AG10803 (cell line): Measurements from ENCODE around the gene PTPN5.
"Not testable (repeated sequence)": the region's sequence is repeated elsewhere in the genome, so short reads cannot be mapped to it uniquely, and the experiment has no call there.

ENCODE experiments used
- DNase-seq: peaks from one replicate; pipeline ENCODE4 v3.0.0; 2010; ENCODE audit warnings: low read depth
- H3K4me3 ChIP-seq: 2 replicates; pipeline ENCODE4 v1.5.1; 2011; ENCODE audit warnings: mild to moderate bottlenecking, low read length, control low read depth
- CTCF ChIP-seq: conservative IDR thresholded peaks from 2 replicates; pipeline ENCODE4 v1.5.1; 2011; ENCODE audit warnings: mild to moderate bottlenecking, low read length, control low read depth, inconsistent platforms

The PTPN5 gene

DNA sequence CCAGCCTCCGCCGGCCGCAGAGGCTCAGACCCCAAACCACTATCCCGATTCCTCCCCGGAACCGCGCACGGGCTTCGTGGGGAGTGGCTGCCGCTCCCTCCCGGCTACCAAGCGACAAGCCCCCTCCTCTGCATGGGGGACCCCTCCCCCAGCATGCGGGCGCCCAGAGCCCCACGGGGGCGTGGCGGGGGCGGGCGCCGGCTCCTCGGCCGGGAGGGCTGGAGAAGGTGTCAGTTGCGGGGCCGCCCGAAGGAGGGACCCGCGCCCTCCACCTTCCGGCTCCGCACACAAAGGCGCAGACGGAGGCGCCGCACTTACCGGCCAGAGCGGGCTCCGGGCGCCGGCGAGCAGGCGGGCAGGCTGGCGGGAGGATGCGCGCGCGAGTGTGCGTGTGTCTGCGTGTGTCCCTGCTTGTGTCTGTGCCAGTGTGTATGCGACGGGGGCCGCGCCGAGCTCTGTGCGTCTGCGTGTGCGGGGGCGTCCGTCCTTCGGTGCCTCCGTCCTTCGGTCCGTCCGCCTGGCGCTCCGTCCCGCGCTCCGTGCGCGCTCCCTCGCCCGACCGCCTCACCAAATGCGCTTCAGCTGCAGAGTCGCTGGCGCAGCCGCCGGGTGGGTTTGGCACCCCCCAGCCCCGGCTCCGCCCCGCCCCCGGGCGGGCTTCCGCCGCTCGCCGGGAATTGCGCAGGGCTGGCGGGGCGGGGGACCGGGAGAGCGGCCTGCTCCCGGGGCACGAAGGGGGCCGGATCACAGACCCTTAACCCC lies at the start of gene PTPN5:
TSS of gene PTPN5 (minus strand) at position 592 of the 762 bp plus-strand sequence. CDS start 19,840 bp downstream, outside the sequence.
- no peak for DNase-seq
- no peak for TF ChIP-seq CTCF
- no peak within 1 kb of the TSS; the same call in 1 of the 2 replicates for H3K4me3 ChIP-seq

GRCh38 chr11:18836417-18836816 lies 44.8 kb upstream of the PTPN5 start:
- DNase-seq: no peak
- no peak for TF ChIP-seq CTCF
- H3K4me3 ChIP-seq: no peak overlapping the region

DNA sequence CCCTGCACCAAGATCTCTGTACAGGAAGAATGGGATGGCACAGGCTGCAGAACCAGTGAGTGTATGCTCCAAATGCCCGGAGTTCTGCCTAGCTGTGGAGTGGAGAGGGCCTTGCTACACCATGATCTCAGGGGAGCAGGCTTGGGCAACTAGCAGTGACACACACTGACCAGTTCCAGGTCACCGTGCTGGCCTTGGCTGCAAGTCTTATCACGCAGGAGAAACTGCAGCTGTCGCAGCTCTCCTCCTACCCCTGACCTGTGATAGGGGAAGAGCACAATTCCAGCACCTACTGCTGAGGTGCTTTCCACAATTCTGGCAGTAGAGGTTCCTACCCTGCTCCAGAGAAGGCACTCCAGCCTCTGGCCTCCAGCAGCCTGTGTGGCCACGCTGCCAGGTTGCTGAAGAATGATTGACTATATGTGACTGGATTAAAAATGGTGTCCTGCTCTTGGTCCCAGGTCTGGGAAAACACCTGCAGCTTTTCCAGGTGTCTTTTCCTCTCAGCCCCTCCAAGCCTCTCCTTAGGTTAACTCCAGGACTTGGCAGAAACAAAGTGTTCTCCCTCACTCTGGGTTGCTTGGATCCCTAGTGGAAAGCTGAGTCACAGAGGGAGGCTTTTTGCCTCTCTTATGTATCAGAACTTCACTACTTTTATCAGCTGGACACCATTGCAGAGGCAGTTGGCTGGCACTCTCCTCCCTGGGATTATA lies 43.3 kb upstream of the PTPN5 start:
- no peak overlapping the region for H3K4me3 ChIP-seq
- DNase-seq: no peak
- no peak for TF ChIP-seq CTCF

GRCh38 chr11:18820160-18820559 lies 28.6 kb upstream of the PTPN5 start:
- DNase-seq: not testable (repeated sequence)

DNA sequence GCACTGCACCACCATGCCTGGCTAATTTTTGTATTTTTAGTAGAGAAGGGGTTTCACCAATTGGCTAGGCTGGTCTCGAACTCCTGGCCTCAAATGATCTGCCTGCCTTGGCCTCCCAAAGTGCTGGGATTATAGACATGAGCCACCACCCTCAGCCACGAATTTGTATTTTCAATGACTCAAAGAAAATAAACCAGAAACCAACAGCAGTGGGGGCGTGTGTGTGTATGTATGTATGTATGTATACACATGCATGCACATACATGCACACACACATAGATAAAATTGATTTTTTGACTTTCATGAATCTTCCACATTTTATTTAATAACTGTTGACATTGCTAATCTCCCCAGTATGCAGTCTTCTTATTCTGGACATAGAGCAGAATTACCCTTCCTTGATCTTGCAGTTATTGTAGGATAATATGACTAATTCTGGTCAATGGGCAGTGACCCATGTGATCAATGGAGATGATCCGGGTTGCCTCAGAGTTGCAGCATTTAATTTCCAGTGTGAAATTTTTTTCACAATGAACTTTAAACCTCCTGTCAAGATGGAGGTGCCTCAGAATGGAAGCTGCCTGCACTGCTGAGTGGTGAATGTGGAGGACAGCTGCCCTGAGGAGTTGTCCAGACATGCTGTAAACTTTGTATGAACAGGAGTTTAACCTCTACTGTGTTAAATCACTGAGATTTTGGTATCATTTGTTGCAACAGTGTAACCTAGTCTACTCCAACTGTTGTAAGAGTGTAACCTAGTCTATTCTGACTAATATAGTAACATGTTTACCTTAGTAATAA lies 12.8 kb upstream of the PTPN5 start:
- no peak overlapping the region for H3K4me3 ChIP-seq
- TF ChIP-seq CTCF: no peak
- DNase-seq: no peak

More at GRCh38 chr11:18820160-18820559, 28.6 kb upstream of the PTPN5 start:
- not testable (repeated sequence) for H3K4me3 ChIP-seq

DNA sequence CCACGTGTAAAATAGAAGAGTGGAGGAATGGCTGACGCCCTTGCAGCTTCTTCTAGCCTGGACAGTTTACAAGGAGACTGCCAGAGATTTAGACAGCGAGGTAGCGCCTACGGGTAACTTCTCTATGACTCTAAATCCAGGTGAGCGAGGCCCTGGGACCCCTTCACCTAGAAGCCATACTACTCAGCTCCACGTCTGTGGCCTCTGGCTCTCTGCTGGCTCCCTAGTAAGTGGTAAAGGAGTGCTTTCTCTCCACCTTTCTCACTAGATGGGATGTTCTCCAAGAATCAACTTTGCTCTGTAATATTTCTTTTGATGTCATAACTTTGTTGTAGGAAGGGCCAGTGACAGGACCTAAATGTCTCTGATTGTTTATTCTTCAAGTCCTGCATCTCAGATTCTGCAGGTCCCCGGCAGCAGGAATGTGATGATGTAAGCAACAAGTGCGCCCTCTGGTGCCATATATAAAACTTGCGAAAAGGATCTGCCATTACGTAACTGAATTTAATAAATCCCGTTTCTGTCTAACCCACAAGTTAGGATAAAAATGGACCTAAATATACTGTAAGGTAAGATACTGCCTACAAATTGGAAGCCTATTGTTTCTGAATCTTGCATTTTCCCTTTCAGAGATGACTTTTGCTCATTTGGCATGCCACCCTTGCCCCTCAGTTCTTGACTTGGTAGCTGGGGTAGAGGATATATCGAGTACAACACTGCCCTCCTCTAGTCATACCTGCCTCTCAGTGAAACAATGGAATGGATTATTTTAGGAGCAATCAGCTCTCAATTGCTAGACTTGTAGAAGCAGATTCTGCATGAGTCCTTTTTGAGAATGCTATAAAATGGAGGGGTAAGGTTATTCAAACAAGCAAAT lies 11.0 kb upstream of the PTPN5 start:
- peak; percentile 66 for TF ChIP-seq CTCF
- DNase-seq: peak; percentile 75
- H3K4me3 ChIP-seq: no peak overlapping the region
